Measurements from ENCODE around the gene LINGO3. TPM values are rescaled to one million over a fixed set of nuclear protein-coding genes. Genes with fewer than 3 reads are reported as not detected.
"Not testable (repeated sequence)": the region's sequence is repeated elsewhere in the genome, so short reads cannot be mapped to it uniquely, and the experiment has no call there.

The LINGO3 gene
- total RNA-seq, 2 experiments from 2014 or later, result 0.16 to 0.27 TPM

DNA sequence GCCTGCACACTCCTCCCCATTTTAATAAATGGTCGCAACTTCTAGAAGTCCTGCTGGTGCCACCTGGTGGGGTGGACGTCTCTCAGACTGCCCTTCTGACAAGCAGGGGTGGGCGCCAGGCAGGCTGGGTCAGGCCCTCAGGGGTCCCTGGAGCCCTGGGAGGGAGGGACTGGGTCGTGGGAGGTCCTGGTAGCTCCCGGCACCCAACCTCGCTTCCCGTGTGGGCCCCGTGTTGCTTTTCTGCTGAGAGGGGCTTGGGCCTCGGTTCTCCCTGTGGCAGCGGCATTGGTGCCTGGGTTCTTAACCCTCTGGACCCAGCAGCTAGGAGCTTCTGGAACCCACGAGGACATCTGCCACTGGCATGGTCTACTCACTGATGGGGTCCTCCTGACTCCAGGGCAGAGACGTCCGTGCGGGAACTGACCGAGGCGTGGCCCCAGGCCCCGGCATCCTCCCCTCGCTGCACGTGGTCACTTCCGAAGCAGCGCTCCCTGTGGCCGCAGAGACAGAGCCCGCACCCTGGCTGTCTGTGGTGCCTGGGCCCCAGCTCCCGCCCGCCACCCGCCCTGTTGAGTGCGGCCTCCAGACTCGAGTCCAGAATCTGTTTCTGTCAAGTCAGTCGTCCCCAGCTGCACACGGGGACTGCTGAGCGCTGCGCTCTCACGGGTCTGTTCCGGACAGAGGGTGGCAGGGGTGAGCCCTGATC is 46.1 kb upstream of the LINGO3 start:
- H3K27me3 Mint-ChIP-seq, result no peaks in the 10 kb centered on the region
- POLR2A ChIA-PET, result no interaction called here
- intact Hi-C loops (cut with micrococcal nuclease), result no loop called here
- no peak overlapping the region for H3K27ac Mint-ChIP-seq
- TF ChIP-seq, protein P1, sequence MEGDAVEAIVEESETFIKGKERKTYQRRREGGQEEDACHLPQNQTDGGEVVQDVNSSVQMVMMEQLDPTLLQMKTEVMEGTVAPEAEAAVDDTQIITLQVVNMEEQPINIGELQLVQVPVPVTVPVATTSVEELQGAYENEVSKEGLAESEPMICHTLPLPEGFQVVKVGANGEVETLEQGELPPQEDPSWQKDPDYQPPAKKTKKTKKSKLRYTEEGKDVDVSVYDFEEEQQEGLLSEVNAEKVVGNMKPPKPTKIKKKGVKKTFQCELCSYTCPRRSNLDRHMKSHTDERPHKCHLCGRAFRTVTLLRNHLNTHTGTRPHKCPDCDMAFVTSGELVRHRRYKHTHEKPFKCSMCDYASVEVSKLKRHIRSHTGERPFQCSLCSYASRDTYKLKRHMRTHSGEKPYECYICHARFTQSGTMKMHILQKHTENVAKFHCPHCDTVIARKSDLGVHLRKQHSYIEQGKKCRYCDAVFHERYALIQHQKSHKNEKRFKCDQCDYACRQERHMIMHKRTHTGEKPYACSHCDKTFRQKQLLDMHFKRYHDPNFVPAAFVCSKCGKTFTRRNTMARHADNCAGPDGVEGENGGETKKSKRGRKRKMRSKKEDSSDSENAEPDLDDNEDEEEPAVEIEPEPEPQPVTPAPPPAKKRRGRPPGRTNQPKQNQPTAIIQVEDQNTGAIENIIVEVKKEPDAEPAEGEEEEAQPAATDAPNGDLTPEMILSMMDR (IDR thresholded peaks at IDR 0.05), result no peak
- H3K36me3 Mint-ChIP-seq (ENCODE audit: low read depth), result no peaks in the 10 kb centered on the region
- ATAC-seq, result no peak
- no peak for DNase-seq
- no peak overlapping the region for H3K4me3 Mint-ChIP-seq
- H3K9me3 Mint-ChIP-seq, result no peaks in the 10 kb centered on the region
- H3K4me1 Mint-ChIP-seq (ENCODE audit: low read depth), result no peaks in the 10 kb centered on the region
- CTCF ChIA-PET, result no interaction called here

DNA sequence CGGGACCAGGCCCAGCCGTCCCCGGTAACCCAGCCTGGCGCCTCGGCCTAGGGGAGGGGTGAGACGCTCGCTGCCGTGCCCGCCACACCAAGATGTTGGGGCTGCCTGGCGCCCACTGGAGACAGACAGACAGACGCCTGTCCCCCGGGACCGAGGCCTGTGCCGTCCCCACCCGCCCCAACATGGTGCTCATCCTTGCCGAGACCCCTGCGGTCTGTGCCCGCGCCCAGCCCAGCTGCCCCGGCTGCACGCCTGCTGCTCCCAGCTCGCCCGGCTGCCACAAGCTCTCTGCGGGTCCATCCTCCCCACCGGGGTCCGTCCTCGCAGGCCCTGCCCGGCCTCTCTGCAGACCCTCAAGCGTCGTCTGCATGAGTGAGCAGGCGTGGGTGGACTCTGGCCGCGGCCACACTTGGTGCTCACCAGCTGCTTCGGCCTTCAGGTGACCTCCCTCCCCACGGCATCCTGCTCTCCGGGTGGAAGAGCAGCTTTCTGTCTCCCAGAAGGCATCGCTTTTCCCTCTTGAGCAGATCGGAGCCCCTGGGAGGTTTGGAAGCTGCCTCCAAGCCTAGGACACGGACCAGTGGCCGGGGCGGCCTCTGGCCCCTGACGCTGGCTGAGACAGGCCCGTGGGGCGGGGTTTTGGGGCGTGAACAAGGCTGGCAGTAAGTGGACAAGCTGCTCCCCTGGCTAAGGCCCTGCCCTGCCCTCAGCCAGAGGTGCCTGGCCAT is 45.4 kb upstream of the LINGO3 start:
- Mint-ChIP-seq H3K36me3 (ENCODE audit: low read depth) (no peaks in the 10 kb centered on the region), H3K4me3 (no peak overlapping the region), H3K9me3 (no peaks in the 10 kb centered on the region), H3K27ac (no peak overlapping the region), H3K4me1 (ENCODE audit: low read depth) (no peaks in the 10 kb centered on the region), H3K27me3 (no peaks in the 10 kb centered on the region)
- ChIA-PET POLR2A (no interaction called here), CTCF (no interaction called here)
- no peak for DNase-seq
- intact Hi-C loops (cut with micrococcal nuclease), result no loop called here
- ATAC-seq, result no peak
- TF ChIP-seq, protein P1 (IDR thresholded peaks at IDR 0.05), result no peak

DNA sequence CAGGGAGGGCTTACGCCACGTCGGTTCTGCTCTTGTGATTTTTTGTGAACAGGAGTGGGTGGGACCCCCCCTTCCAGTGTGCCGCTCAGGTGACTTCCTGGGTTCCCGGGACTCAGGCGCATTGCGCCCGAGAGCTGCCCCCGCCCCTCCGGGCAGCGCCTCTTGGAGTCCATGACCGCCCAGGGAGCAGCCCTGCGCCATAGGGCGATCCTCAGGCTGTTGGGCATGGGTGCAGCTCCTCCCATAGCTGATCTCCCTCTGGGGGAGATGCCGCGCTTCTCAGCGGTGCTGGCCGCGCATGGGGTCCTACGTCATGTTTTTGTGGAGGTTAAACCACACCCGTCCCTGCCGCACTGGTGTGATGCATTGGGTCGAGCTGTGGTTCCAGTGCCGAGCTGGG is 44.2 kb upstream of the LINGO3 start:
- TF ChIP-seq, protein P1 (IDR thresholded peaks at IDR 0.05), result no peak
- ATAC-seq, result no peak
- intact Hi-C loops (cut with micrococcal nuclease), result no loop called here
- CTCF ChIA-PET, result no interaction called here
- H3K4me3 Mint-ChIP-seq, result no peak overlapping the region
- H3K4me1 Mint-ChIP-seq (ENCODE audit: low read depth), result no peaks in the 10 kb centered on the region
- H3K27me3 Mint-ChIP-seq, result no peaks in the 10 kb centered on the region
- no peak for DNase-seq
- no peak overlapping the region for H3K27ac Mint-ChIP-seq
- POLR2A ChIA-PET, result no interaction called here
- H3K36me3 Mint-ChIP-seq (ENCODE audit: low read depth), result no peaks in the 10 kb centered on the region
- H3K9me3 Mint-ChIP-seq, result no peaks in the 10 kb centered on the region

DNA sequence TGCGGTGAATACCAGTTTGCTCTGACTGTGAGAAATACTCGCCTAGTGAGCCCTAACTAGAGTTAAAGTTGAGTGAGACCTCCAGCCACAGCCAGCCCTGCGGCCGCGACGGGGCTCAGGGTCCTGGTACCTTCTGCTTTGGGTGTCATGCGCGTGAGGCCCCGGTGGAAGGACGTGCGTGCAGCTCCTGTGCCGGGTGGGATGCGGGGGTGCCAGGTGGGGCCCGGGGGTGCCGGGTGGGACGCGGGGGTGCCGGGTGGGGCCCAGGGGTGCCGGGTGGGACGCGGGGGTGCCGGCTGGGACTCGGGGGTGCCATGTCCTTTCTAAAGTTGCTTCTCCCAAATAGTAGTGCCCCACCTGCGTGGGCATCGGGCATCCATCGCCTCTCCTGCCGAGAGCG is 43.6 kb upstream of the LINGO3 start:
- Mint-ChIP-seq H3K27me3 (no peaks in the 10 kb centered on the region), H3K36me3 (ENCODE audit: low read depth) (no peaks in the 10 kb centered on the region), H3K4me3 (no peak overlapping the region), H3K27ac (no peak overlapping the region), H3K9me3 (no peaks in the 10 kb centered on the region), H3K4me1 (ENCODE audit: low read depth) (no peaks in the 10 kb centered on the region)
- no peak for ATAC-seq
- TF ChIP-seq, protein P1 (IDR thresholded peaks at IDR 0.05), result no peak
- intact Hi-C loops (cut with micrococcal nuclease), result no loop called here
- POLR2A ChIA-PET, result no interaction called here
- CTCF ChIA-PET, result no interaction called here
- no peak for DNase-seq

DNA sequence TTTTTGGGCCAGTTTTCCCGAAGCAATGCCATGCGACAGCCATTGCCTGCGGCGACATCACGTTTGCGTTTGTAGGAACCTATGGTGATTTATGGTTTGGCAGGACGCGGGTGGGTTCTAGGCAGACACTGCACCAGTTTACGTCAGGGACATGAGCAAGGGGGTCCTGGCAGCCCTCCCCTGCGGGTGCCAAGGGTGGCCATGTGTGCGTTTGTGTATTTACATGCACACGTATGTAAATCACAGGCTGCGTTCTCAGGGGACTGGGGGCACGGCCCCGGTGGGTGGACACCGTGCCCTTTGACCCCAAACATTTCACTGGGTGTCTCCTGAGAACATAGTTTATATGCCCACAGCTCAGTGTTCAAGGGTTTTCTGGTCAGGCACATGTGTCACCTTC is 42.7 kb upstream of the LINGO3 start:
- no peaks in the 10 kb centered on the region for H3K36me3 Mint-ChIP-seq (ENCODE audit: low read depth)
- intact Hi-C loops (cut with micrococcal nuclease), result no loop called here
- ChIA-PET POLR2A (no interaction called here), CTCF (no interaction called here)
- ATAC-seq (no peak), DNase-seq (no peak)
- TF ChIP-seq, protein P1 (IDR thresholded peaks at IDR 0.05), result no peak
- H3K27me3 Mint-ChIP-seq, result no peaks in the 10 kb centered on the region
- no peaks in the 10 kb centered on the region for H3K4me1 Mint-ChIP-seq (ENCODE audit: low read depth)
- H3K9me3 Mint-ChIP-seq, result no peaks in the 10 kb centered on the region
- no peak overlapping the region for H3K27ac Mint-ChIP-seq
- no peak overlapping the region for H3K4me3 Mint-ChIP-seq

DNA sequence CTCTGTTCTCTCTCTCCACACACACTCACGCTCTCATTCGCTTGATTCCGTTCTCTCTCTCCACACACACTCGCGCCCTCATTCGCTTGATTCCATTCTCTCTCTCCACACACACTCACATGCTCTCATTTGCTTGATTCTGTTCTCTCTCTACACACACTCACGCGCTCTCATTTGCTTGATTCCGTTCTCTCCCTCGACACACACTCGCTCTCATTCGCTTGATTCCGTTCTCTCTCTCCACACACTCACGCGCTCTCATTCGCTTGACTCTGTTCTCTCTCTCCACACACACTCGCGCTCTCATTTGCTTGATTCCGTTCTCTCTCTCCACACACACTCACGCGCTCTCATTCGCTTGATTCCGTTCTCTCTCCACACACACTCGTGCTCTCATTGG is 41.9 kb upstream of the LINGO3 start:
- H3K4me1 Mint-ChIP-seq (ENCODE audit: low read depth); H3K36me3 Mint-ChIP-seq (ENCODE audit: low read depth); H3K27me3 Mint-ChIP-seq; ATAC-seq; POLR2A ChIA-PET; H3K4me3 Mint-ChIP-seq; H3K27ac Mint-ChIP-seq; DNase-seq; H3K9me3 Mint-ChIP-seq; CTCF ChIA-PET; intact Hi-C loops (cut with micrococcal nuclease): not testable (repeated sequence)
